HEK293 (cell line): ENCODE measurements around the gene SLC34A3.

Experiments used
- CTCF ChIA-PET: fragments of 350-600 bp; formaldehyde crosslinking; extraction: SDS; loops from one replicate; lab custom pipeline; 2021; ENCODE audit warnings: antibody characterized with exemption; lab: Yijun Ruan, JAX
- POLR2A ChIA-PET: fragments of 300-600 bp; formaldehyde crosslinking; extraction: SDS; loops from one replicate; lab custom pipeline; 2020; ENCODE audit warnings: antibody characterized with exemption, inconsistent platforms; lab: Yijun Ruan, JAX
- H3K27ac ChIP-seq: fragments of 200-500 bp; sonication (Bioruptor generic); 2 replicates; pipeline ENCODE4 v1.5.1; 2014; ENCODE audit warnings: low read depth, low read length, control low read depth, inconsistent platforms; ENCODE audit errors: extremely low read depth
- H3K36me3 ChIP-seq, 2 experiments: fragments of 200-500 bp in 1 of 2; sonication (Bioruptor generic) in 1 of 2; 1 replicate in 1 of 2; 2 replicates in 1 of 2; pipeline ENCODE4 v1.5.1; 2014 to 2017; ENCODE audit warnings: inconsistent platforms in 2 of 2, low read length in 2 of 2; ENCODE audit not compliant: control insufficient read depth in 2 of 2, insufficient read depth in 1 of 2
- H3K4me1 ChIP-seq: fragments of 200-500 bp; sonication (Bioruptor generic); 2 replicates; pipeline ENCODE4 v1.5.1; 2014; ENCODE audit warnings: mild to moderate bottlenecking, low read length, inconsistent platforms; ENCODE audit not compliant: control insufficient read depth, insufficient read depth
- H3K4me3 ChIP-seq: 2 replicates; pipeline ENCODE4 v1.5.1; 2011; ENCODE audit warnings: low read depth, mild to moderate bottlenecking, control low read depth, low read length, moderate library complexity
- H3K9me3 ChIP-seq: fragments of 200-500 bp; sonication (Bioruptor generic); 2 replicates; pipeline ENCODE4 v1.5.1; 2014; ENCODE audit warnings: low read depth, low read length, inconsistent platforms; ENCODE audit not compliant: control insufficient read depth, insufficient read depth
- BCL11A ChIP-seq: fragments of 450-650 bp; formaldehyde crosslinking; IDR thresholded peaks from 2 replicates; pipeline ENCODE4 v1.5.1; 2016; ENCODE audit warnings: low read depth, missing biosample characterization, missing genetic modification characterization
- EGR2 ChIP-seq: fragments of 450-650 bp; formaldehyde crosslinking; IDR thresholded peaks from 2 replicates; pipeline ENCODE4 v1.5.1; 2016; ENCODE audit warnings: low read depth, missing biosample characterization, missing genetic modification characterization
- GLIS2 ChIP-seq: fragments of 450-650 bp; formaldehyde crosslinking; IDR thresholded peaks from 2 replicates; pipeline ENCODE4 v1.5.1; 2016; ENCODE audit warnings: missing biosample characterization, missing genetic modification characterization
- INSM2 ChIP-seq: fragments of 450-650 bp; formaldehyde crosslinking; IDR thresholded peaks from 2 replicates; pipeline ENCODE4 v1.5.1; 2016; ENCODE audit warnings: missing biosample characterization, missing genetic modification characterization
- ZEB2 ChIP-seq: fragments of 450-650 bp; formaldehyde crosslinking; IDR thresholded peaks from 2 replicates; pipeline ENCODE4 v1.5.1; 2016; ENCODE audit warnings: missing biosample characterization, missing genetic modification characterization
- ZNF132 ChIP-seq: fragments of 450-650 bp; formaldehyde crosslinking; IDR thresholded peaks from 2 replicates; pipeline ENCODE4 v1.5.1; 2017; ENCODE audit warnings: missing biosample characterization, missing genetic modification characterization, borderline replicate concordance
- ZNF157 ChIP-seq: fragments of 450-650 bp; formaldehyde crosslinking; IDR thresholded peaks from 2 replicates; pipeline ENCODE4 v1.5.1; 2016; ENCODE audit warnings: missing biosample characterization, missing genetic modification characterization
- ZNF16 ChIP-seq: fragments of 450-650 bp; formaldehyde crosslinking; IDR thresholded peaks from 2 replicates; pipeline ENCODE4 v1.5.1; 2016; ENCODE audit warnings: low read depth, missing biosample characterization, missing genetic modification characterization
- ZNF2 ChIP-seq: fragments of 450-650 bp; formaldehyde crosslinking; IDR thresholded peaks from 2 replicates; pipeline ENCODE4 v1.5.1; 2016; ENCODE audit warnings: missing biosample characterization, missing genetic modification characterization
- ZNF292 ChIP-seq: fragments of 450-650 bp; formaldehyde crosslinking; IDR thresholded peaks from 2 replicates; pipeline ENCODE4 v1.5.1; 2016; ENCODE audit warnings: low read depth, missing biosample characterization, missing genetic modification characterization, borderline replicate concordance
- ZNF341 ChIP-seq: fragments of 450-650 bp; formaldehyde crosslinking; IDR thresholded peaks from 2 replicates; pipeline ENCODE4; 2016; ENCODE audit warnings: low read depth, missing biosample characterization, missing genetic modification characterization
- ZNF350 ChIP-seq: fragments of 450-650 bp; formaldehyde crosslinking; IDR thresholded peaks from 2 replicates; pipeline ENCODE4 v1.5.0; 2017; ENCODE audit warnings: missing biosample characterization, mild to moderate bottlenecking, missing genetic modification characterization
- ZNF362 ChIP-seq: fragments of 450-650 bp; formaldehyde crosslinking; IDR thresholded peaks from 2 replicates; pipeline ENCODE4 v1.5.1; 2016; ENCODE audit warnings: missing biosample characterization, missing genetic modification characterization
- ZNF654 ChIP-seq: fragments of 450-650 bp; formaldehyde crosslinking; IDR thresholded peaks from 2 replicates; pipeline ENCODE4 v1.5.1; 2016; ENCODE audit warnings: low read depth, missing biosample characterization, missing genetic modification characterization
- TF ChIP-seq, protein P1 (sequence below): fragments of 450-650 bp; formaldehyde crosslinking; IDR thresholded peaks from 2 replicates; pipeline ENCODE4 v1.5.1; 2016; ENCODE audit warnings: missing biosample characterization, missing genetic modification characterization
- TF ChIP-seq, protein P2 (sequence below): fragments of 450-650 bp; formaldehyde crosslinking; IDR thresholded peaks from 2 replicates; pipeline ENCODE4 v1.5.1; 2016; ENCODE audit warnings: missing biosample characterization, missing genetic modification characterization

SLC34A3 gene

DNA sequence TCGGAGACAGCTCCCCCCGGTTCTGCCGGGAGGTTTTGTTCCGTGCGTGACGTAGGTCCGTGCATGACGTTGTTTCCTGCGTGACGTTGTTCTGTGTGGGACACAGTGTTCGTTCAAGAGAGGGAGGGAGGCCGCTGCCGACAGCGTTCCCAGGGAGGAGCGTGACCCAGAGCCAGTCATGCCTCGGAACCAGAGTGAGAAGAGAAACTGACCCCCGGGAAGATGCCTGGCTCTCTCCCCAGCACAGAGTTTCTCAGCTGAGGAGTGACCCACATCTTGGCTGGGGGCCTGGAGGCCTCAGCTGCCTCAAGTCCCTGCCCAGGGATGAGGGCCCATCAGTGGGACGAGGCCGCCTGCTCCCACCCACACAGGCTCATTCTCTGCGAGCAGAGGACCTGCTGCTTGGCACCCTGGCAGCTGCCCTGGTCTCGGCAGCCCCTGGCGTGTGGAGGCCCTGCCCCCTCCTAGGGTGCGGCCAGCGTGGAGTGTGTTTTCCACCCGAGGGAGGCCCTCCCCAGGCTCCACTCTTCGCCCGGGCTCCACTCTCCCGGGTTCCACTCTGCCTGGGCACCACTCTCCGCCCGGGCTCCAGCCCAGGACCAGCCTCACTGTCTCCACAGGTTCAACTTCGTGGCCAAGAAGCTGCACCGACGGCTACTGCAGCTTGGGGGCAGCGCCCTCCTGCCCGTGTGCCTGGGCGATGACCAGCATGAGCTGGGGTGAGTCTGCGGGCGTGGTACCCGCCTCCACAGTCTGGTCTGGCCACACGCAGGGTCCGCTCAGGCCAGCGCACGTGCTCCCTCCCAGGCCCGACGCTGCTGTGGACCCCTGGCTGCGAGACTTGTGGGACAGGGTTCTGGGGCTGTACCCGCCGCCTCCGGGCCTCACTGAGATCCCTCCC lies 17.3 kb upstream of the SLC34A3 start:
- ChIA-PET POLR2A (interaction anchor here (1.0 to 17.2 kb wide), 3 partner anchors 5 to 27 kb away, joined by 5 to 304 read pairs (median 304); partner anchors contain the start of genes CYSRT1, NDOR1, RNF208 and RNF224), CTCF (interaction anchor here (0.7 to 1.2 kb wide), 5 partner anchors 10 to 156 kb away, joined by 3 to 8 read pairs (median 3); partner anchors contain the start of gene TPRN)
- Histone ChIP-seq H3K4me1 (no peaks in the 10 kb centered on the region), H3K4me3 (no peak overlapping the region), H3K36me3 (peaks cover 7 to 86% of the 10 kb centered on the region in 2 experiments; a peak in 2 of 3 replicates), H3K9me3 (no peaks in the 10 kb centered on the region)
- TF ChIP-seq ZNF132 (tag by site-specific recombination) (no peak), ZNF362 (tag by site-specific recombination) (no peak), ZNF341 (tag by site-specific recombination) (no peak), EGR2 (tag by site-specific recombination) (peak; percentile 9; the same call in 1 of the 2 replicates), ZNF292 (tag by site-specific recombination) (no peak), ZNF157 (tag by site-specific recombination) (peak; percentile 68), GLIS2 (tag by site-specific recombination) (peak; percentile 24; the same call in 1 of the 2 replicates), ZNF350 (no peak), INSM2 (tag by site-specific recombination) (no peak), ZNF2 (tag by site-specific recombination) (no peak), BCL11A (tag by site-specific recombination) (no peak), ZNF16 (tag by site-specific recombination) (no peak), ZNF654 (tag by site-specific recombination) (no peak), ZEB2 (no peak)
- TF ChIP-seq, protein P1, sequence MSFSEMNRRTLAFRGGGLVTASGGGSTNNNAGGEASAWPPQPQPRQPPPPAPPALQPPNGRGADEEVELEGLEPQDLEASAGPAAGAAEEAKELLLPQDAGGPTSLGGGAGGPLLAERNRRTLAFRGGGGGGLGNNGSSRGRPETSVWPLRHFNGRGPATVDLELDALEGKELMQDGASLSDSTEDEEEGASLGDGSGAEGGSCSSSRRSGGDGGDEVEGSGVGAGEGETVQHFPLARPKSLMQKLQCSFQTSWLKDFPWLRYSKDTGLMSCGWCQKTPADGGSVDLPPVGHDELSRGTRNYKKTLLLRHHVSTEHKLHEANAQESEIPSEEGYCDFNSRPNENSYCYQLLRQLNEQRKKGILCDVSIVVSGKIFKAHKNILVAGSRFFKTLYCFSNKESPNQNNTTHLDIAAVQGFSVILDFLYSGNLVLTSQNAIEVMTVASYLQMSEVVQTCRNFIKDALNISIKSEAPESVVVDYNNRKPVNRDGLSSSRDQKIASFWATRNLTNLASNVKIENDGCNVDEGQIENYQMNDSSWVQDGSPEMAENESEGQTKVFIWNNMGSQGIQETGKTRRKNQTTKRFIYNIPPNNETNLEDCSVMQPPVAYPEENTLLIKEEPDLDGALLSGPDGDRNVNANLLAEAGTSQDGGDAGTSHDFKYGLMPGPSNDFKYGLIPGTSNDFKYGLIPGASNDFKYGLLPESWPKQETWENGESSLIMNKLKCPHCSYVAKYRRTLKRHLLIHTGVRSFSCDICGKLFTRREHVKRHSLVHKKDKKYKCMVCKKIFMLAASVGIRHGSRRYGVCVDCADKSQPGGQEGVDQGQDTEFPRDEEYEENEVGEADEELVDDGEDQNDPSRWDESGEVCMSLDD (tag by site-specific recombination), result no peak
- TF ChIP-seq, protein P2, sequence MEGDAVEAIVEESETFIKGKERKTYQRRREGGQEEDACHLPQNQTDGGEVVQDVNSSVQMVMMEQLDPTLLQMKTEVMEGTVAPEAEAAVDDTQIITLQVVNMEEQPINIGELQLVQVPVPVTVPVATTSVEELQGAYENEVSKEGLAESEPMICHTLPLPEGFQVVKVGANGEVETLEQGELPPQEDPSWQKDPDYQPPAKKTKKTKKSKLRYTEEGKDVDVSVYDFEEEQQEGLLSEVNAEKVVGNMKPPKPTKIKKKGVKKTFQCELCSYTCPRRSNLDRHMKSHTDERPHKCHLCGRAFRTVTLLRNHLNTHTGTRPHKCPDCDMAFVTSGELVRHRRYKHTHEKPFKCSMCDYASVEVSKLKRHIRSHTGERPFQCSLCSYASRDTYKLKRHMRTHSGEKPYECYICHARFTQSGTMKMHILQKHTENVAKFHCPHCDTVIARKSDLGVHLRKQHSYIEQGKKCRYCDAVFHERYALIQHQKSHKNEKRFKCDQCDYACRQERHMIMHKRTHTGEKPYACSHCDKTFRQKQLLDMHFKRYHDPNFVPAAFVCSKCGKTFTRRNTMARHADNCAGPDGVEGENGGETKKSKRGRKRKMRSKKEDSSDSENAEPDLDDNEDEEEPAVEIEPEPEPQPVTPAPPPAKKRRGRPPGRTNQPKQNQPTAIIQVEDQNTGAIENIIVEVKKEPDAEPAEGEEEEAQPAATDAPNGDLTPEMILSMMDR (tag by site-specific recombination), result peak; percentile 55
- TF ChIP-seq, all 188 proteins: peak for 4
- H3K27ac ChIP-seq, result no peak overlapping the region
